IgD-negative memory B cell (primary cell): Measurements from ENCODE around the gene LHPP. TPM values are rescaled to one million over a fixed set of nuclear protein-coding genes. Genes with fewer than 3 reads are reported as not detected.
A peak's percentile ranks its signal among the peaks of the same experiment; 100 is the strongest.

Source experiments
- H3K27ac Mint-ChIP-seq, 3 donors: one replicate each; pipeline ENCODE4 v1.8.0; 2020 to 2022; ENCODE audit warnings: mild to moderate bottlenecking in 3 of 3, mixed read lengths in 3 of 3, moderate library complexity in 1 of 3
- H3K27me3 Mint-ChIP-seq: one replicate; pipeline ENCODE4 v1.8.0; 2021; ENCODE audit warnings: mixed read lengths
- H3K36me3 Mint-ChIP-seq: one replicate; pipeline ENCODE4 v1.8.0; 2020; ENCODE audit warnings: mild to moderate bottlenecking, mixed read lengths
- H3K4me1 Mint-ChIP-seq, 3 donors: one replicate each; pipeline ENCODE4 v1.8.0; 2020 to 2022; ENCODE audit warnings: mixed read lengths in 3 of 3, mild to moderate bottlenecking in 1 of 3
- H3K4me3 Mint-ChIP-seq, 4 donors: one replicate each; pipeline ENCODE4 v1.8.0; 2020 to 2022; ENCODE audit warnings: mild to moderate bottlenecking in 4 of 4, mixed read lengths in 4 of 4, moderate library complexity in 3 of 4
- H3K9me3 Mint-ChIP-seq, 3 donors: one replicate each; pipeline ENCODE4 v1.8.0; 2020 to 2021; ENCODE audit warnings: mixed read lengths in 3 of 3, mild to moderate bottlenecking in 1 of 3
- polyA plus RNA-seq: library from polyadenylated mRNA; unstranded; fragments of 300-500 nt; fragmentation: Illumina TruSeq; gene quantifications from one replicate; pipeline ENCODE4 v1.2.3, GENCODE V29; 2021

The LHPP gene
- polyA plus RNA-seq, 1 donor from 2014 or later, result 52.0 TPM

- peak overlapping the region in 3 of 4 donors; percentile 85 to 87 (median 86) for H3K4me3 Mint-ChIP-seq
- peaks cover 51 to 77% (median 62%) of the 10 kb centered on the region in 3 donors for H3K4me1 Mint-ChIP-seq
- H3K36me3 Mint-ChIP-seq, result peaks cover 5% of the 10 kb centered on the region
- no peaks in the 10 kb centered on the region for H3K9me3 Mint-ChIP-seq
- H3K27ac Mint-ChIP-seq, result peak overlapping the region; percentile 92 to 96 (median 94)
- H3K27me3 Mint-ChIP-seq, result no peaks in the 10 kb centered on the region
Observed at GRCh38 chr10:124652200-124652599, 190.6 kb downstream of the LHPP start.

- Mint-ChIP-seq H3K36me3 (peaks cover 5% of the 10 kb centered on the region), H3K4me1 (peaks cover 49 to 77% (median 62%) of the 10 kb centered on the region in 3 donors), H3K27ac (peak overlapping the region; percentile 39 to 96 (median 94)), H3K9me3 (no peaks in the 10 kb centered on the region), H3K27me3 (no peaks in the 10 kb centered on the region), H3K4me3 (peak overlapping the region in 2 of 4 donors; percentile 10 to 63)
Observed at GRCh38 chr10:124652701-124653100, 191.1 kb downstream of the LHPP start.

GRCh38 chr10:124653311-124653710 lies 191.7 kb downstream of the LHPP start:
- Mint-ChIP-seq H3K9me3 (no peaks in the 10 kb centered on the region), H3K36me3 (peaks cover 6% of the 10 kb centered on the region), H3K27me3 (no peaks in the 10 kb centered on the region), H3K27ac (peak overlapping the region; percentile 76 to 96 (median 94)), H3K4me3 (peak overlapping the region in 3 of 4 donors; percentile 10 to 84 (median 63)), H3K4me1 (peaks cover 49 to 75% (median 63%) of the 10 kb centered on the region in 3 donors)

GRCh38 chr10:124653811-124654651 lies 192.4 kb downstream of the LHPP start:
- H3K9me3 Mint-ChIP-seq, result no peaks in the 10 kb centered on the region
- peaks cover 6% of the 10 kb centered on the region for H3K36me3 Mint-ChIP-seq
- H3K4me3 Mint-ChIP-seq, result peak overlapping the region in 2 of 4 donors; percentile 45 to 84
- peak overlapping the region; percentile 5 to 84 (median 76) for H3K27ac Mint-ChIP-seq
- H3K4me1 Mint-ChIP-seq, result peaks cover 49 to 73% (median 62%) of the 10 kb centered on the region in 3 donors
- no peaks in the 10 kb centered on the region for H3K27me3 Mint-ChIP-seq

- peaks cover 6% of the 10 kb centered on the region for H3K36me3 Mint-ChIP-seq
- no peaks in the 10 kb centered on the region for H3K9me3 Mint-ChIP-seq
- H3K4me3 Mint-ChIP-seq, result no peak overlapping the region
- no peaks in the 10 kb centered on the region for H3K27me3 Mint-ChIP-seq
- H3K4me1 Mint-ChIP-seq, result peaks cover 50 to 73% (median 58%) of the 10 kb centered on the region in 3 donors
- peak overlapping the region; percentile 5 to 84 (median 76) for H3K27ac Mint-ChIP-seq
Observed at GRCh38 chr10:124654686-124655085, 193.1 kb downstream of the LHPP start.

- H3K27ac Mint-ChIP-seq, result peak overlapping the region; percentile 5 to 89 (median 88)
- no peaks in the 10 kb centered on the region for H3K9me3 Mint-ChIP-seq
- H3K4me3 Mint-ChIP-seq, result peak overlapping the region in 1 of 4 donors; percentile 51
- peaks cover 46 to 73% (median 56%) of the 10 kb centered on the region in 3 donors for H3K4me1 Mint-ChIP-seq
- H3K27me3 Mint-ChIP-seq, result no peaks in the 10 kb centered on the region
- peaks cover 6% of the 10 kb centered on the region for H3K36me3 Mint-ChIP-seq
Observed at GRCh38 chr10:124655191-124656112, 193.8 kb downstream of the LHPP start.

- H3K4me1 Mint-ChIP-seq, result peaks cover 40 to 68% (median 49%) of the 10 kb centered on the region in 3 donors
- H3K27ac Mint-ChIP-seq, result peak overlapping the region; percentile 75 to 89 (median 88)
- peaks cover 6% of the 10 kb centered on the region for H3K36me3 Mint-ChIP-seq
- H3K4me3 Mint-ChIP-seq, result peak overlapping the region in 1 of 4 donors; percentile 51
- H3K27me3 Mint-ChIP-seq, result no peaks in the 10 kb centered on the region
- no peaks in the 10 kb centered on the region for H3K9me3 Mint-ChIP-seq
Observed at GRCh38 chr10:124656113-124656490, 194.5 kb downstream of the LHPP start.

- Mint-ChIP-seq H3K4me3 (no peak overlapping the region), H3K9me3 (no peaks in the 10 kb centered on the region), H3K36me3 (peaks cover 6% of the 10 kb centered on the region), H3K27ac (peak overlapping the region in 2 of 3 donors; percentile 3 to 75), H3K4me1 (peaks cover 39 to 65% (median 45%) of the 10 kb centered on the region in 3 donors), H3K27me3 (no peaks in the 10 kb centered on the region)
Observed at GRCh38 chr10:124656541-124656940, 194.9 kb downstream of the LHPP start.

- H3K27ac Mint-ChIP-seq, result peak overlapping the region; percentile 76 to 81 (median 77)
- peaks cover 6% of the 10 kb centered on the region for H3K36me3 Mint-ChIP-seq
Observed at GRCh38 chr10:124657806-124658205, 196.2 kb downstream of the LHPP start.

GRCh38 chr10:124658591-124659242 lies 197.1 kb downstream of the LHPP start:
- peaks cover 6% of the 10 kb centered on the region for H3K36me3 Mint-ChIP-seq
- peak overlapping the region; percentile 76 to 91 (median 81) for H3K27ac Mint-ChIP-seq
- H3K27me3 Mint-ChIP-seq, result no peaks in the 10 kb centered on the region
- H3K9me3 Mint-ChIP-seq, result no peaks in the 10 kb centered on the region
- peak overlapping the region in 2 of 4 donors; percentile 72 to 81 for H3K4me3 Mint-ChIP-seq
- H3K4me1 Mint-ChIP-seq, result peaks cover 26 to 48% (median 27%) of the 10 kb centered on the region in 3 donors

More at GRCh38 chr10:124657806-124658205, 196.2 kb downstream of the LHPP start:
- Mint-ChIP-seq H3K4me1 (peaks cover 26 to 55% (median 35%) of the 10 kb centered on the region in 3 donors), H3K27me3 (no peaks in the 10 kb centered on the region), H3K4me3 (peak overlapping the region in 2 of 4 donors; percentile 21 to 77), H3K9me3 (no peaks in the 10 kb centered on the region)

- Mint-ChIP-seq H3K4me3 (peak overlapping the region in 2 of 4 donors; percentile 14 to 72), H3K9me3 (no peaks in the 10 kb centered on the region), H3K4me1 (peaks cover 26 to 48% (median 27%) of the 10 kb centered on the region in 3 donors), H3K27ac (peak overlapping the region; percentile 76 to 91 (median 81)), H3K36me3 (peaks cover 6% of the 10 kb centered on the region), H3K27me3 (no peaks in the 10 kb centered on the region)
Observed at GRCh38 chr10:124659380-124659779, 197.8 kb downstream of the LHPP start.

GRCh38 chr10:124660404-124661125 lies 198.9 kb downstream of the LHPP start:
- peaks cover 29 to 43% (median 31%) of the 10 kb centered on the region in 3 donors for H3K4me1 Mint-ChIP-seq
- peak overlapping the region in 1 of 4 donors; percentile 32 for H3K4me3 Mint-ChIP-seq
- H3K27ac Mint-ChIP-seq, result peak overlapping the region; percentile 67 to 91 (median 76)
- H3K27me3 Mint-ChIP-seq, result no peaks in the 10 kb centered on the region
- H3K36me3 Mint-ChIP-seq, result peaks cover 6% of the 10 kb centered on the region
- no peaks in the 10 kb centered on the region for H3K9me3 Mint-ChIP-seq

GRCh38 chr10:124661660-124662180 lies 200.1 kb downstream of the LHPP start:
- peak overlapping the region in 2 of 3 donors; percentile 11 to 76 for H3K27ac Mint-ChIP-seq
- H3K4me1 Mint-ChIP-seq, result peaks cover 27 to 36% (median 29%) of the 10 kb centered on the region in 3 donors
- peak overlapping the region in 1 of 4 donors; percentile 78 for H3K4me3 Mint-ChIP-seq
- peaks cover 2% of the 10 kb centered on the region for H3K36me3 Mint-ChIP-seq
- no peaks in the 10 kb centered on the region for H3K27me3 Mint-ChIP-seq
- H3K9me3 Mint-ChIP-seq, result no peaks in the 10 kb centered on the region
